HG03457 (cell line): ENCODE results near the gene CEP78.
"Not testable (repeated sequence)": the region's sequence is repeated elsewhere in the genome, so short reads cannot be mapped to it uniquely, and the experiment has no call there.

ENCODE experiments used
- ATAC-seq: cut with Tn5 transposase; IDR thresholded peaks from one replicate; pipeline ENCODE4 v1.9.1; 2021; ENCODE audit warnings: moderate number of reproducible peaks; ENCODE audit not compliant: unreplicated experiment

Gene CEP78

DNA sequence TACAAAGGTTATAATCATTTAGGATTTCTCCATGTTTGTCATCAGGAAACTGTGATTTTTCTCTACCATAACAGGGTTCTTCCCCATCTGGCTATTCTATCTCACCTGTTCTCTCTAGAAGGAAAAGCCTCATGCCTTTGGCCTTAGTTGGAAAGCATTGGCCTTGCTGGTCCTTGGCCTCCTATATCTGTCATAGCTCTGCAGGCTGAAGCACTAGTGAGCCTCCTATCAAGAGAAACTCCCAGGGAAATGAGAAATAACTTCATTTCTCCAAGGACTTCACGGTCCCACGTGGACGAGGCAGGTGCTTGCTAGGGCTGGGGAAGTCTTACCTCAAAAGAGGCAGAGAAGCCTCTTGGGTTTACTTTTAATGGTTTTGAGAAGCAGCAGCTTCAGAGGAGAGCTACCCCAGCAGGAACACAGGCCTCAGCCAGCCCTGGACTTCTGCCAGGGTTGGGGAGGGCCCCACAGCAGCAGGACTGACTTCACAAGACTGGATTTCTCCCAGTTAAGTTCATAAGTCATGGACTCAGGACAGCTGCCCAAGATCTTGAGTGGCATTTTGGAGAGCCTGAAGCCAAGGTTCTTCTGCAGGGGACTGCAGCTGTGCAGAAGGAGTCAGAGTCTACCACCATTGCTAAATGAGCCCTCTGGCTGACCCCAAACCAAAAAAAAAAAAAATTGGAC, 45.2 kb downstream of the CEP78 start:
- ATAC-seq: no peak

DNA sequence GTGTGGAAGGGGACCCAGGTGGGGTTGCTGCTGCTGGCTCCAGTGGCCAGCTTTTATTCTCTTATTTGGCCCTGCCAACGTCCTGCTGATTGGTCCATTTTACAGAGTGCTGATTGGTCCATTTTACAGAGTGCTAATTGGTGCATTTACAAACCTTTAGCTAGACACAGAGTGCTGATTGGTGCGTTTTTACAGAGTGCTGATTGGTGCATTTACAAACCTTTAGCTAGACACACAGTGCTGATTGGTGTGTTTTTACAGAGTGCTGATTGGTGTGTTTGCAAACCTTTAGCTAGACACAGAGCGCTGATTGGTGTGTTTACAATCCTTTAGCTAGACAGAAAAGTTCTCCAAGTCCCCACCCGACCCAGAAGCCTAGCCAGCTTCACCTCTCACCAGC, 48.3 kb downstream of the CEP78 start:
- ATAC-seq: not testable (repeated sequence)

DNA sequence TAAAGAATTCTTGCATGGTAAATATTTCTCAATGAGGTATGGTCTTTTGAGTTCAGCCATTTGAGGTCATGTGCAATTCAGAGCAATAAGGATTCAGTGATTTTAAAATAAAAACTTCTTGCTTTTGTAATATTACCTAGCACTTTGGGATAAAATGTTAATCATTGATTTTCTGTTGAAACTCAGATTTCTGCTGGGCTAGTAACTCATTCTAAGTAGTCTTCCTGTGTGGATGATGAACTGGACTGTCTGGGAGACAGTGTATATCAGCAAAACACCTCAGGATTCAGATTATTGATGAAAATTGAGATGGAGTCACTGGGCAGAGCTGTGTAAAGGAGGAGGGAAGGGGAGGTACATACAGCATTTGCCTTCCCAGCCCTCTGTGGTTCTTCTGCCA, 50.2 kb downstream of the CEP78 start:
- ATAC-seq: no peak

DNA sequence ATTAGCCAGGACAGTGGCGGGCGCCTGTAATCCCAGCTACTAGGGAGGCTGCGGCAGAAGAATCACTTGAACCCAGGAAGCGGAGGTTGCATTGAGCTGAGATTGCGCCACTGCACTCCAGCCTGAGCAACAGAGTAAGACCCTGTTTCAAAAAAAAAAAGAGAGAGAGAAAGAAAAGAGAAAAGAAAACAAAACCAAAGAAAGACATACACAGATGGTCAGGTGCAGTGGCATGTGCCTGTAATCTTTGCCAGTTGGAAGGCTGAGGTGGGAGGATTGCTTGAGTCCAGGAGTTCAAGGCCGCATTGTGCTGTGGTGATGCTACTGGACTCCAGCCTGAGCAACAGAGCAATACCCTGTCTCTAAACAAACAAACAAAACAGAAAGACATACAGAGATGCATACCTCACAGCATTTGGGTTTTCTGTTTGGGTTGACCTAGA, 51.1 kb downstream of the CEP78 start:
- ATAC-seq: no peak

DNA sequence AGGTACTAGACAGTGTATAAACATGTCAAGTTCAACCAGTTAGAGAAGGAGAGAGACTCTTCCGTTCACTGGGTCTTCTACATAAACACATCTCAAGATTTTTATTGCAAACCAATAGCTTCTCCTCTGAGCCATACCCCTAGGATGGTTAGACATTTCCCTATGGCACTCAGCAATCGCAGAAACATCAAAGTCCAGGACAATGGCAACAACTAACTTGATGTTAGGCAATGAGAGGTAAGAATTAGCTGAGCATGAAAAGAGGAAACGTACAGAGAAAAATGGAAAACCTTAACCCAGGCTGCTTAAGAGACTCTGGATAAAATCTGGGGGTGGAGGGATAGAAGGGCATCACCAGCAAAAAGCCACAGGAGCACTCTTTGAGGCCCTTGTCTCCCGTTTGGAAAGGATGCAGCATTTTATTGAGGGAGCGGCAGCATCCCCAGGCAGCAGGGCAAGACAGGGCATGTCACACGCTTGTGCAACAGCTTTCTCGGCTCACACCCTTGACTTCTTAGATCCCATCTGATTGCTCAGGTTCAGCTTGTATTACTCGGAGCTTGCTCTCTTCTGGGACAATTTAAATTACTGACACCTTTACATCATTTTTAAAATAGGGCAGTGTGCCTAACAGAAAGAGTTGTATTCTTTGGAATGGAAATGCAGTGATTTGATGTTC, 52.5 kb downstream of the CEP78 start:
- no peak for ATAC-seq

DNA sequence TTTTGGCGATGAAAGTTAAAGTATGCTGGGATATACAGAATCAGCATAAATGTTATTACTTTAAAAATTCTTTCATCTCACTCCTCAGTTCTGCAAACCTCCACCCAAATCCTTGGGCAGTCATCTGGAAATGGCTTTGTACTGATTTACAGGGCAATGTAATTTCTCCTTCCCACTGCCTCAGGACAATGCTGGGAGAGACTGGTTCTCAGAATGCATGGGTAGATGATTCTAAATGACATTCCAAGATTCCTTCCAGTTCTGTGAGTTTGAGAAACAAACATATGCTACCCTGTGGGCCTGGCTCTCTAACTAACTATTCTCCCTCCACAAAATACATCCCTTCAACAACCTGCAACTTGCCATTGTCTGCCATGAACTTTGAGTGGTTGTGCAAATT, 53.6 kb downstream of the CEP78 start:
- no peak for ATAC-seq

DNA sequence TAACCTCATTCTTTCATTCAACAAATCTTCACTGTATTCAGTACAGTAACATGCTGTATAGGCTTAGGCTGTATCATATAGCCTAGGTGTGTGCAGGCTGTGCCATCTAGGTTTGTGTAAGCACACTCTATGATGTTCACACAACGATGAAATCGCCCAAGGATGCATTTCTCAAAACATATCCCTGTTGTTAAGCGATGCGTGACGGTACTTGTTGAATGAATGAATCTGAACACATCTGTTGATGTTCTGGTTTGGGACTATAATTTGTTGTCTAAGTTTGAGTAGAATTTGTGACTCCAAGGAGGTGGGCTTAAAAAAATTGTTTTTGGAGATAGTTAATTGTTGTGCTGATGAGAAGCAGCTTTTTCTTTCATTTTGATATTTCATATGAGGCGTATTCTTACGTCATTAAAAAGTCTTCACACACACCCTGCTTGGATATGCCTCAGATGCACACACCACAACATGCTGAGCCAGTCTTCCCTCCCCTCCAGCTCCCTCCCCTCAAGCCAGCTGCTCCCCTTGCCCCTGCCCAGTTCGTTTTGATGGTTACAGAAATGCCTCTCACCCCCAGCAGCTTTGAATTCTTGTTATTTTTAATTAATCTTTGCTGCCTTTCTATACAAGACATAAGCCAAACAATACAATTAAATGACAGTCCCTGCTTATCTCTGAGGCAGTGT, 55.5 kb downstream of the CEP78 start:
- ATAC-seq: no peak

DNA sequence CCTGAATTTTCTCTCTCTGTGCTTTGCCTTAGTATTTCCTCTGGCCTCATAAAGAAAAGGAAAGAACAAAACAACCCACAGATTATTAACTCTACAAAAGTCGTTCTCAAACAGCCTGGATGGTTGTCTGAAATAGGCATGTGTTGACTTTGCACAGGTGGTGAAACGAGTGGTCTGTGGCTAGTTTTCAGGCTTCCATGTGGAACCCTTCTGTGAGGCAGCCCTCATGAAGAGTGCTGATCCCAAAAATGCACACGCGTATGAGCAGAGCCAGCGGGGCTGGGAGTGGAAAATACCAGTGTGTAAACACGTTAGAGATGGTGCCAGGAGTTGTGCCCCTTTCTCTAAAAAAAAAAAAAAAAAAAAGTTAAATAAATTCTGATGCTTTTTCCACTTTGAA, 56.2 kb downstream of the CEP78 start:
- no peak for ATAC-seq

DNA sequence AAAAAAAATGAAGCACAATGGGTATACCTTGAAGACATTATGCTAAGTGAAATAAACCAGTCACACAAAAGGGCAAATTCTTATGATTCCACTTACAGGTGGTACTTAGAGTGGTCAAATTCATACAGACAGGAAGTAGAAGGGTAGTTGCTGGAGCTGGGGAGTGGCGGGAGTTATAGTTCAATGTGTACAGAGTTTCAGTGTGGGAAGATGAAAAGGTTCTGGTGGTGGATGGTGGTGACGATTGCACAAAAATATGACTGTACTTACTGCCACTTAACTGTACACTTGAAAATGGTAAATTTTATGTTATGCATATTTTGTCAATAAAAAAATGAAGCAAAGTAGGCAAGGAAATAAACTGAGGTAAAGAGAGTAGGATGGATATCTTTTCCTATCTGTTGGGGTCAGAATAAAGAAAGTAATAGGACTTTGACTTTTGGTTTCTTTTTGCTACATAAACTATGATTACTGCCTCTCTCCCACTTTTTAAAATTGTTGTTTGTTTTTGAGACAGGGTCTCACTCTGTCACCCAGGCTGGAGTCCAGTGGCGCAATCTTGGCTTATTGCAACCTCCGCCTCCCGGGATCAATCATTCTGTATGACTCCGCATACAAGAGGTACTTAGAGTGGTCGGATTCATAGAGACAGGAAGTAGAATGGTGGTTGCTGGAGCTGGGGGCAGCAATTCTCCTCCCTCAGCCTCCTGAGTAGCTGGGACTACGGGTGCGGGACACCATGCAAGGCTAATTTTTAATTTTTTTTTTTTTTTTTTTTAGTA, 57.0 kb downstream of the CEP78 start:
- no peak for ATAC-seq

DNA sequence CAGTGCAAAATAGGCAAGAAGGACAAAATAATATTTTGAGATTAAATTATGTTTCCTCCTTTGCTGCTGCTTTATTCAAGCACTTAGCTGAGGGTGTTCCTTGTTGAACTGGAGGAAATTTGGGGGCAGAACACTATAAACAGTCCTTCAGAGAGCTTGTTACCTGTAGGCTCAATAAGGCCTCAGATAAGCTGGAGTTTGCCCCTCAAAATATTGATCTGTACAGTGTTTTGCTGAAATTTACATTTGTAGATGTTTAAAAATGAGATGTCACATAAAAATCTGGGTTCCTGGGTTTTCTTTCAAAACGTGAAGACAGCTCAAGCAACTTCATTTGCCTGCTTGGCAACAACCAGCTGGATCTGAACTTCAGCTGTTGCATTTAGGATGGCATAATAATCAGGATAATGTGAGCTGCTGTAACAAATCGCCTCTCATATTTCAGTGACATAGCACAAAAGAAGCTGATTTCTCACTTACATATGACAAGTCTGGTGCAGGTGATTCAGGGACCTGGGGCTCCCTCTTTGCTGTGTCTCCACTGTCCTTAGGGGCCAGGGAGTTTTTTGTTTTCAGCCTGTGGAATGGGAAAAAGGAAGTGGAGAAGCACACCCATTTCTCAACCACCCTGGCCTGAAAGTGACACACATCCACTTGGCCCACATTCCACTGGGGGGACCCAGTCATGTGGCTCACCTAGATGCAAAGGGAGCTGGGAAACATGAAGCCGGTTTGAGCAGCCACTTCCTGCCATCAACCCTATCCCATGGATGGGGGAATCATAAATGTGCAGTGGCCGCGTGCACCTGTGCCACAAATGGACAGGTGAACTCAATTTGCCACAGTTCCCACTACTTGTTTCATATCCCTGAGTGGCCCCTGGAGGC, 58.7 kb downstream of the CEP78 start:
- ATAC-seq: no peak

DNA sequence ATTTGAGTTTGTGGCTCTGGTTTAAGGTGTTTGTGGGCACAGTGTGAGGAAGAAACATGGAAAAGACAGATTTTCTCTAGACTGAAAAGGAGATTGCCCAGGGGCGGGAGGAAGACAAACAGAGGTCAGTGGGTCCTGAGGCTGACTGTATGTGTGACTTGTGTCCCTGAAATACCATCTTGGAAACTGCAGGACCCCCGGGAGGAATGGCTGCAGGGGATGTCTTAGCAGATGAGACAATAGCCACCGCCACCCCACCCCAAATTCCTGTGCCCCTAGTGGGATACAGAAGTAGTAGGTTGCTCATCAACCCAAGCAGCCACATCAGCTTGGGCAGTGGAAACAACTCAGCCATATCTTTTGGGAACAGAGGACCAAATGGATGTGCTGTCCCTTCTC, 59.3 kb downstream of the CEP78 start:
- ATAC-seq: no peak

DNA sequence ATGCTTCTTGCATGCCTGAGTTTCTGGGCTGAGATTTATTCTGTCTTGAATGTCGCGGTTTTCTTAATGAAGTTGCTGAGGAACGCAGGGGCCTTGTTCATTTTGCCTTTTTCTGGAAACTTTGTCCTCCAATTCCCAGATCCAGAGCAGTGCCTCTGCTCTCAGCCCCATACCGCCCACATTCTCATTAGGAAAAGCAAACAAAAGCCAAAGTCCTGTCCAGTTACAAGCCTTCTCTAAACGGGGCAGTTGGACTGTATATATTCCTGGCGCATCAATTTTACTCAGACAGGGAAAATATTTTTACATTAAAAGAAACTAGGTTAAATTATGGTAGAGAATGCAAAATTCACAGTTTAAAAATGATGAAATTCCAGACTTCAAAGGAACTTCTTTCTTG, 59.9 kb downstream of the CEP78 start:
- no peak for ATAC-seq

DNA sequence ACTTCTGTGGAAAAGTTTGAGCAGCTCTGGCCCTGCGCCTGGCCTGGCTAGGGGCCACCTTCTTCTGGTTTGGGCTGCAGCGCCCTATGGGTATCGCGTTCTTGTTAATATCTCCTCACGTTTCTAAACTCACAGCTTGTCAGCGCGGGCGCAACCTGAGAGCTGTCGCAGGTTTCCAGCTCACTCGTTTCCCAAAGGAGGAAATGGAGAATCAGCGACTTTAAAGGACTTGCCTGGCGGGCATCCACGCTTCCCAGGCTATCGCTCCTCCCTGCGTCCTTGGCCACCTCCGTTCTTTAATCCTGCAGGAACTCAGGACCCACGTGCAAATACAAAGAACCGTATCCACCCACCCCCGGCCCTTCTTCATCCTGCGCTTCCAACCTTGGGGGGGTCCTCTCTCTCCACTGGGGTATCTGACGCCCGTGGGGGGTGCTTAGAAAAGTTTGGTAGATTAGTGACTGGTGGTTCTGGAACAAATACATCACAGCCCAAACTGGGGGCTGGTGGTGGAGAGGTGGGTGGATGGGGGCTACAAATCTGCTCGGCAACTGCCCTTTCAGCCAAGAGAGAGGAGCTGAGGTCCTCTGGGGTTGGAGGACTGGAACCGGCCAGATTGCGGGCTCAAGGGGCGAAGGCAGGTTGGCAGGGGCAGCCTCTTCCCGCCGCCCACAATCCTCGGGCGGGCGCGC, 60.5 kb downstream of the CEP78 start:
- no peak for ATAC-seq

DNA sequence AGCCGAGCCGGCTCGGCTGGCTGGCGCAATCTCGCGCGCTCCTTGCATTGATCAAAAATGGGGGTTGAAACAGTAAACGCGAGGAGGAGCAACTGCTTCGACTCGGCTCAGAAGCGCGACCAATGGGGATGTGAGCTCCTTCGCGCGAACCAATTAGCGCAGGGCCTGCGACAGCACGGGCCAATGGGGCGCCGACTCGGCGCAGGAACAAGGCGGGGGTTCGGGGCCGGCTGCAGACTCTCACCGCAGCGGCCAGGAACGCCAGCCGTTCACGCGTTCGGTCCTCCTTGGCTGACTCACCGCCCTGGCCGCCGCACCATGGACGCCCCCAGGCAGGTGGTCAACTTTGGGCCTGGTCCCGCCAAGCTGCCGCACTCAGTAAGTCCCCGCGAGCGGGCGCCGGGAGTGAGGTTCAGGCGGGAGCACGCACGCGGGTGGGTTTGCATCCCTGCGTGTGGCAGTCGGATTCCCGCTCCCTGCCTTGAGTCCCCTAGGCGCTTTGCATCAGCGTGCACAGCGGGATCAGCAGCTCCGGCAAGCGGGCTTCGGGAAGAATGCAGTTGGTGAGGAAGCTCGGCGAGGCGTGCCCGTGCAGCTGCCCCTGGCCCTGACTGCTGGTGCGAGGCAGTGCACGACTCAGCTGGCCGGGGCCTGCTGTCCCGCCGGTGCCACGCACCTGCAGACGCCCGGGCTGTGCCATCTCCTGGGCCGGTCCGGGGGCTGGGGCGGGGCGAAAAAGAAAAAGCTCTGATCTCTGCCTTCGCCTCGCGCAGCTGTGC, 61.2 kb downstream of the CEP78 start, which contains the start of gene PSAT1:
TSS of gene PSAT1 (plus strand) at position 233 of the 779 bp plus-strand sequence. CDS start at position 319, 86 bp downstream.
- ATAC-seq: peak; percentile 99

DNA sequence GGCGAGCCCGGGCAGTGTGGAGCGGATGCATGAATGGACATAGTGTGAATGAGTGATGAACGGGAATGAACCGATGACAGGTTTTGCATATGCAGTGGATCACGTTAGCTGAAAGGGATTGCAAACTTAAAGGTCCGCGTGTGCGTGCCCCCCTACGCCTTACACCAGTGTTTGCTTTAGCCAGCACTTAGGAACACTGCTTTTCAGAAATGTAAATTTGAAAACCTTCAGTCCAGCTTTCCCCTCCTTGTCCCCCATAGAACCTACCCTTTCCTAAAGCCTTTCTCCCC, 61.7 kb downstream of the CEP78 start:
- peak; percentile 38 for ATAC-seq

DNA sequence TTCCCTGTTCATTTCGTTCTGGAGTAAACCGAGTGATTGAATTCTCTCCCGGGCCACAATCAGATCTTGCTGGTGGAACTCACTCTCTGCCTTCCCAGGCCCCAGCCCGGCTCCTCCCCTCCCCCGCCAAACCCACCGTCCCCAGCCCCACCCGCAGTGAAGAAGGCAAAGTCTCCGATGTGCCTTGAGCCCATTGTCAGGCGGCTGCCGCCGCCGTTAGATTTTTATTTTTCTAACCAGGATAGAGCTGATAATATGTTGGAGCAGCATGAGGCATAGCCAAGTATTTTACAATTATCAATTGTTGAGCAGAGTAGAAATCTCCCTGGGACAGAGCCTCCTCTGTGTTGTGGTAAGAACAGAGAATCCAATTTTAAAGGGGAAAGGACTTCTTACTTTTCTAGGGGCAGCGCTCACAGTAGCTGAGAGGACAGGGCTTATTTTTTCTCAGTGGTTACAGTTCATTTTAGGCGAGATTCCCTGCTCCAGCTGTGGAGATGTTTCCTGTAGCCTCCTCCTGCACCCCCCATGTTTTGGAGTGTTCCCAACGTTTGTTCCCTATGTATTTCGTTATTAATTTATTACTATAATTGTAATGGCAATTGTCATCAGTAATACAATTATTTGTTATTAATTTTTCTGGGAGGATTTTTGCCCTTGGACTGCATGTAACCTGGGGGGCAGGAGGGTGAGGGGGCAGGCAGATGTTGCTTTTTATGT, 62.3 kb downstream of the CEP78 start:
- ATAC-seq: no peak

DNA sequence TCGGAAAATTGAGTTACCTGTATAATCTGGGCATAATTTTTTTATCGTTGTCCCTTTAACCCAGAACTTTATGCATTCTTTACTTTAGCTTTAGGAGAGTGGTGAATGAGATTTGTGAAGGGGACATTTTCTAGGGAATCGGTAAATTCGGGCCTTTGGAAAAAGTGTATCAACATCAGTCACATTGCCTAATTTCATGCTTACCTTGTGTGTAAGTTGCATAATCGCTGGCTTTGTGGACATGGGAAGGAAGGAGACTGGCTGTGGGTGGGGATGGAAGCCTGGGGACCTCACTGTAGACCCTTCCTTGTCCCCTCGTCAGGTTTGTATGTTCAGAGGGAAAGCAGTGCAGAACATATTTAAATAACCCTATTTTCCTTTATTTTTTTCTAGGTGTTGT, 64.3 kb downstream of the CEP78 start:
- no peak for ATAC-seq

DNA sequence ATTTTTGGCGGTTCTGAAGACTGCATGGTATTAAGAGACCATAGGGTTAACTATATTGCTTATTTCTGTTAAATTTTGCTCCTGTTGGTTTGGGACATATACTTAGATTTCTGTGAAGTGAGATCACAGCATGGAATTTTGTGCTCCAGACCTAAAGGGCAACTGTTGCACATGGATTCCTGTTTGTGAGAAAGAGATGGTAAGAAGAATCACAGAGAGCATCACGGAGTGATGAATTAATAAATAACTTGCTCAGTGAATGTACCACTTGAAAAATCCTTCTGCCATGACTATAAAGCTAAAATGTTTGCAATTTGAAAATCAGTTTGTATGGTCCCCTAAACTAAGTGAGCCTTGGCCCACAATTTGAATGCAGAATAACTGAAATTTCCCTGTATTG, 65.6 kb downstream of the CEP78 start:
- no peak for ATAC-seq
